ENCODE results near the gene BRCC3.
"Not testable (repeated sequence)": the region's sequence is repeated elsewhere in the genome, so short reads cannot be mapped to it uniquely, and the experiment has no call there.

The BRCC3 gene

GRCh38 chrX:155127940-155128339, 56.6 kb downstream of the BRCC3 start:
- Histone ChIP-seq H3K4me3 (no peak overlapping the region), H3K36me3 (peaks cover 11% of the 10 kb centered on the region), H3K4me1 (no peaks in the 10 kb centered on the region), H4K20me1 (no peaks in the 10 kb centered on the region), H3K9me3 (peaks cover 9% of the 10 kb centered on the region; the same call in 1 of the 2 replicates), H3K4me2 (no peak overlapping the region), H3K9ac (no peak overlapping the region), H3K27ac (no peak overlapping the region), H3K27me3 (peaks cover 62% of the 10 kb centered on the region)
- no peak for TF ChIP-seq Cebpa-rat (IDR thresholded peaks at IDR 0.05)

GRCh38 chrX:155132110-155132509, 60.8 kb downstream of the BRCC3 start:
- Histone ChIP-seq H3K27me3 (peaks cover 60% of the 10 kb centered on the region), H3K4me2 (no peak overlapping the region), H3K36me3 (no peaks in the 10 kb centered on the region), H3K4me1 (no peaks in the 10 kb centered on the region), H3K4me3 (no peak overlapping the region), H4K20me1 (no peaks in the 10 kb centered on the region), H3K9me3 (peaks cover 5% of the 10 kb centered on the region; the same call in 1 of the 2 replicates), H3K27ac (no peak overlapping the region), H3K9ac (no peak overlapping the region)
- no peak for TF ChIP-seq Cebpa-rat (IDR thresholded peaks at IDR 0.05)

GRCh38 chrX:155134255-155134654, 62.9 kb downstream of the BRCC3 start:
- no peaks in the 10 kb centered on the region for H3K4me1 ChIP-seq
- H3K36me3 ChIP-seq: no peaks in the 10 kb centered on the region
- H3K9ac ChIP-seq: no peak overlapping the region
- H3K27me3 ChIP-seq: peaks cover 57% of the 10 kb centered on the region
- no peak overlapping the region for H3K4me3 ChIP-seq
- no peak overlapping the region for H3K4me2 ChIP-seq
- no peaks in the 10 kb centered on the region for H4K20me1 ChIP-seq
- no peak overlapping the region for H3K27ac ChIP-seq
- TF ChIP-seq Cebpa-rat (IDR thresholded peaks at IDR 0.05): no peak
- no peaks in the 10 kb centered on the region; the same call in 1 of the 2 replicates for H3K9me3 ChIP-seq

GRCh38 chrX:155143959-155144548, 72.7 kb downstream of the BRCC3 start:
- H3K27ac ChIP-seq: no peak overlapping the region
- H3K27me3 ChIP-seq: peaks cover 59% of the 10 kb centered on the region
- no peaks in the 10 kb centered on the region for H3K4me1 ChIP-seq
- H3K9ac ChIP-seq: no peak overlapping the region
- H3K36me3 ChIP-seq: no peaks in the 10 kb centered on the region
- no peaks in the 10 kb centered on the region for H3K9me3 ChIP-seq
- no peak for TF ChIP-seq Cebpa-rat (IDR thresholded peaks at IDR 0.05)
- H3K4me3 ChIP-seq: no peak overlapping the region
- no peak overlapping the region for H3K4me2 ChIP-seq
- no peaks in the 10 kb centered on the region for H4K20me1 ChIP-seq

GRCh38 chrX:155144926-155145325, 73.6 kb downstream of the BRCC3 start:
- peaks cover 62% of the 10 kb centered on the region for H3K27me3 ChIP-seq
- TF ChIP-seq Cebpa-rat (IDR thresholded peaks at IDR 0.05): no peak

GRCh38 chrX:155147612-155148011, 76.3 kb downstream of the BRCC3 start:
- H3K27ac ChIP-seq, H3K4me2 ChIP-seq, H4K20me1 ChIP-seq, H3K4me3 ChIP-seq, H3K9me3 ChIP-seq, H3K9ac ChIP-seq, H3K36me3 ChIP-seq, H3K4me1 ChIP-seq: not testable (repeated sequence)
- H3K27me3 ChIP-seq: peaks cover 41% of the 10 kb centered on the region

More at GRCh38 chrX:155144926-155145325, 73.6 kb downstream of the BRCC3 start:
- no peaks in the 10 kb centered on the region for H3K9me3 ChIP-seq
- H3K4me2 ChIP-seq: no peak overlapping the region
- H3K36me3 ChIP-seq: no peaks in the 10 kb centered on the region
- no peak overlapping the region for H3K27ac ChIP-seq
- no peaks in the 10 kb centered on the region for H4K20me1 ChIP-seq
- no peak overlapping the region for H3K4me3 ChIP-seq
- no peak overlapping the region for H3K9ac ChIP-seq
- H3K4me1 ChIP-seq: no peaks in the 10 kb centered on the region

- H3K27ac ChIP-seq, H3K4me2 ChIP-seq, H3K36me3 ChIP-seq, H4K20me1 ChIP-seq, H3K9me3 ChIP-seq, H3K4me3 ChIP-seq, H3K9ac ChIP-seq, H3K4me1 ChIP-seq: not testable (repeated sequence)
- peaks cover 45% of the 10 kb centered on the region for H3K27me3 ChIP-seq
These were observed 76.9 kb downstream of the BRCC3 start for GRCh38 chrX:155148166-155148565.

- Histone ChIP-seq H3K4me2 (no peak overlapping the region), H3K4me3 (no peak overlapping the region), H3K27ac (no peak overlapping the region), H3K9me3 (no peaks in the 10 kb centered on the region; the same call in 1 of the 2 replicates), H4K20me1 (no peaks in the 10 kb centered on the region), H3K27me3 (peaks cover 42% of the 10 kb centered on the region), H3K9ac (no peak overlapping the region), H3K36me3 (no peaks in the 10 kb centered on the region), H3K4me1 (no peaks in the 10 kb centered on the region)
- TF ChIP-seq Cebpa-rat (IDR thresholded peaks at IDR 0.05): no peak
These were observed 77.6 kb downstream of the BRCC3 start for GRCh38 chrX:155148724-155149537.

GRCh38 chrX:155169881-155170280, 98.6 kb downstream of the BRCC3 start:
- no peak for TF ChIP-seq Cebpa-rat (IDR thresholded peaks at IDR 0.05)
- Histone ChIP-seq H3K4me3 (no peak overlapping the region), H3K9ac (no peak overlapping the region), H3K27ac (no peak overlapping the region), H3K9me3 (no peaks in the 10 kb centered on the region), H3K27me3 (peaks cover 6% of the 10 kb centered on the region; the same call in 1 of the 2 replicates), H3K4me1 (no peaks in the 10 kb centered on the region), H3K36me3 (no peaks in the 10 kb centered on the region), H3K4me2 (no peak overlapping the region), H4K20me1 (no peaks in the 10 kb centered on the region)

All from BLaER1 (cell line).